Stimulated activated CD8-positive, alpha-beta memory T cell treated with anti-CD3 and anti-CD28 coated beads, Interleukin-12 subunit alpha, Interleukin-12 subunit beta, amount 100 ng/mL, for 1 hour (primary cell): ENCODE data around the gene MAP7.
"Not testable (repeated sequence)": the region's sequence is repeated elsewhere in the genome, so short reads cannot be mapped to it uniquely, and the experiment has no call there.

Source experiments
- DNase-seq: peaks from one replicate; pipeline ENCODE4 v3.0.0-alpha.2; 2020; ENCODE audit warnings: low read depth

MAP7 gene

GRCh38 chr6:136334853-136335252 lies 215.4 kb downstream of the MAP7 start:
- no peak for DNase-seq

- no peak for DNase-seq
Observed at GRCh38 chr6:136334465-136334846, 215.8 kb downstream of the MAP7 start.

- no peak for DNase-seq
Observed at GRCh38 chr6:136333824-136334464, 216.3 kb downstream of the MAP7 start.

GRCh38 chr6:136331461-136331860 lies 218.8 kb downstream of the MAP7 start:
- no peak for DNase-seq

GRCh38 chr6:136330634-136331033 lies 219.6 kb downstream of the MAP7 start:
- no peak for DNase-seq

- no peak for DNase-seq
Observed at GRCh38 chr6:136326038-136326553, 224.1 kb downstream of the MAP7 start.

GRCh38 chr6:136324686-136325380 lies 225.4 kb downstream of the MAP7 start:
- DNase-seq: no peak

GRCh38 chr6:136323431-136324112 lies 226.7 kb downstream of the MAP7 start:
- no peak for DNase-seq

- DNase-seq: no peak
Observed at GRCh38 chr6:136319732-136320131, 230.5 kb downstream of the MAP7 start.

- DNase-seq: no peak
Observed at GRCh38 chr6:136318676-136319075, 231.5 kb downstream of the MAP7 start.

GRCh38 chr6:136317971-136318370 lies 232.3 kb downstream of the MAP7 start:
- no peak for DNase-seq

- DNase-seq: peak; percentile 38
Observed at GRCh38 chr6:136317021-136317694, 233.1 kb downstream of the MAP7 start.

GRCh38 chr6:136315594-136315993 lies 234.6 kb downstream of the MAP7 start:
- DNase-seq: no peak

- no peak for DNase-seq
Observed at GRCh38 chr6:136312975-136313374, 237.2 kb downstream of the MAP7 start.

GRCh38 chr6:136309729-136310311 lies 240.4 kb downstream of the MAP7 start:
- DNase-seq: no peak

- DNase-seq: no peak
Observed at GRCh38 chr6:136309171-136309570, 241.1 kb downstream of the MAP7 start.

- not testable (repeated sequence) for DNase-seq
Observed at GRCh38 chr6:136308469-136308868, 241.8 kb downstream of the MAP7 start.

GRCh38 chr6:136307351-136307750 lies 242.9 kb downstream of the MAP7 start:
- no peak for DNase-seq

GRCh38 chr6:136306466-136306865 lies 243.8 kb downstream of the MAP7 start:
- DNase-seq: no peak

- no peak for DNase-seq
Observed at GRCh38 chr6:136304410-136304809, 245.8 kb downstream of the MAP7 start.

GRCh38 chr6:136303516-136303915 lies 246.7 kb downstream of the MAP7 start:
- no peak for DNase-seq

- DNase-seq: no peak
Observed at GRCh38 chr6:136294621-136295020, 255.6 kb downstream of the MAP7 start.
